Right atrium auricular region (tissue), 2 donors: ENCODE measurements around the gene MCM9. TPM values are rescaled to one million over a fixed set of nuclear protein-coding genes. Genes with fewer than 3 reads are reported as not detected.

Source experiments
- DNase-seq: peaks from one replicate; pipeline ENCODE4 v3.0.0-alpha.2; 2019; ENCODE audit warnings: low spot score
- H3K27ac ChIP-seq, 2 donors: fragments of 200-600 bp; sonication (generic); 1 replicate in 1 of 2; 2 replicates in 1 of 2; pipeline ENCODE4 v1.5.1; 2016 to 2019
- H3K27me3 ChIP-seq, 2 donors: fragments of 200-600 bp; sonication (generic); one replicate each; pipeline versions ENCODE4 v1.5.1 to v1.6.0; 2017 to 2019
- H3K36me3 ChIP-seq: fragments of 200-600 bp; sonication (generic); one replicate; pipeline ENCODE4 v1.5.1; 2016
- H3K4me1 ChIP-seq, 2 donors: fragments of 200-600 bp; sonication (generic); one replicate each; pipeline versions ENCODE4 v1.5.1 to v1.6.0; 2017 to 2019
- H3K4me3 ChIP-seq, 2 donors: fragments of 200-600 bp; sonication (generic); 1 replicate in 1 of 2; 2 replicates in 1 of 2; pipeline ENCODE4 v1.5.1; 2017 to 2019; ENCODE audit warnings: mild to moderate bottlenecking in 1 of 2, moderate library complexity in 1 of 2
- H3K9me3 ChIP-seq, 2 donors: fragments of 200-600 bp; sonication (generic); one replicate each; pipeline ENCODE4 v1.5.1; 2019
- total RNA-seq, 2 donors: library from RNA; depleted of rRNA; stranded (reverse); fragments of >200 nt; gene quantifications; one replicate each; pipeline ENCODE4 v1.1.0, GENCODE V29; 2016
- TF ChIP-seq, protein P1 (sequence below), 2 donors: fragments of 200-600 bp; sonication (generic); IDR thresholded peaks; one replicate each; pipeline ENCODE4 v1.5.1; 2019; ENCODE audit warnings: antibody characterized with exemption in 2 of 2

Gene MCM9
- total RNA-seq, 2 donors from 2014 or later = 5.7 to 7.9 TPM

DNA sequence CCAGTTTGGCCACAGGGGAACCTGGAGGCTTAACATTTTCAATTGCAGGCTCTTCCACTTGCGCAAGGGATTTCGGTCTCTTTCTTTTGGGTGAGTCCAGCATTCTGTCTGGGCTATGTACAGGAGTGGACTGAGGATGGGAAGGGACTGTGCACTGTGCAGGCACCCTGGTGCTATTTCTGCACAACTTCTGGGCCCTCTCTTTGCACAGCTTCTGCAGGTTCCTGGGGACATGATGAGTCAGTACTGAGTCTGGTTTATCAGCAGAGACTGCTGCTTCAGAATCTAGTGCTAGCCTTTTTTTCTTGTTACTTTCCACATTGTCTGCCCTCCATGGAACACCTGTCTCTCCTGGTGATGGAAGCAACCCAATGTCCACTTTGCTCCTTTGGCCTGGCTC lies 119.5 kb downstream of the MCM9 start:
- Histone ChIP-seq H3K27ac (no peak overlapping the region), H3K27me3 (no peaks in the 10 kb centered on the region), H3K9me3 (no peaks in the 10 kb centered on the region), H3K4me3 (no peak overlapping the region), H3K36me3 (peaks cover 6% of the 10 kb centered on the region), H3K4me1 (no peaks in the 10 kb centered on the region)
- TF ChIP-seq, protein P1, sequence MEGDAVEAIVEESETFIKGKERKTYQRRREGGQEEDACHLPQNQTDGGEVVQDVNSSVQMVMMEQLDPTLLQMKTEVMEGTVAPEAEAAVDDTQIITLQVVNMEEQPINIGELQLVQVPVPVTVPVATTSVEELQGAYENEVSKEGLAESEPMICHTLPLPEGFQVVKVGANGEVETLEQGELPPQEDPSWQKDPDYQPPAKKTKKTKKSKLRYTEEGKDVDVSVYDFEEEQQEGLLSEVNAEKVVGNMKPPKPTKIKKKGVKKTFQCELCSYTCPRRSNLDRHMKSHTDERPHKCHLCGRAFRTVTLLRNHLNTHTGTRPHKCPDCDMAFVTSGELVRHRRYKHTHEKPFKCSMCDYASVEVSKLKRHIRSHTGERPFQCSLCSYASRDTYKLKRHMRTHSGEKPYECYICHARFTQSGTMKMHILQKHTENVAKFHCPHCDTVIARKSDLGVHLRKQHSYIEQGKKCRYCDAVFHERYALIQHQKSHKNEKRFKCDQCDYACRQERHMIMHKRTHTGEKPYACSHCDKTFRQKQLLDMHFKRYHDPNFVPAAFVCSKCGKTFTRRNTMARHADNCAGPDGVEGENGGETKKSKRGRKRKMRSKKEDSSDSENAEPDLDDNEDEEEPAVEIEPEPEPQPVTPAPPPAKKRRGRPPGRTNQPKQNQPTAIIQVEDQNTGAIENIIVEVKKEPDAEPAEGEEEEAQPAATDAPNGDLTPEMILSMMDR (IDR thresholded peaks at IDR 0.05) = no peak
- DNase-seq = no peak

DNA sequence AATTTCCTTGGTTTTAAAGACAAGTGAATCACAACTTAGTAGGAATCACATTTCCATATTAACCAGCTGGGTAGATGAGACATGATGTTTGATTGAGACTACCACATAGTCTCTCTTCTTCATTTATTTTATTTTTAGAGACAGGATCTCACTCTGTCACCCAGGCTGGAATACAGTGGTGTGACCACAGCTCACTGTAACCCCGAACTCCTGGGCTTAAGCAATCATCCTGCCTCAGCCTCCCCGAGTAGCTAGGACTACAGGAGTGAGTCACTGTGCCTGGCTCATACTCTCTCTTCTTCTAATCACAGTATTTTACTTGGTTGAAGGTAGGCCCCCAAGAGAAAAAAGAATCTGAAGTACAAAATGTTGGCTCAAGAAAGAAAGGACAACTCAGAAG lies 121.2 kb downstream of the MCM9 start:
- H3K27me3 ChIP-seq = no peaks in the 10 kb centered on the region
- no peak for DNase-seq
- no peak overlapping the region for H3K27ac ChIP-seq
- no peaks in the 10 kb centered on the region for H3K4me1 ChIP-seq
- H3K4me3 ChIP-seq = no peak overlapping the region
- H3K9me3 ChIP-seq = no peaks in the 10 kb centered on the region
- peaks cover 6% of the 10 kb centered on the region for H3K36me3 ChIP-seq
- TF ChIP-seq, protein P1 (IDR thresholded peaks at IDR 0.05) = no peak

DNA sequence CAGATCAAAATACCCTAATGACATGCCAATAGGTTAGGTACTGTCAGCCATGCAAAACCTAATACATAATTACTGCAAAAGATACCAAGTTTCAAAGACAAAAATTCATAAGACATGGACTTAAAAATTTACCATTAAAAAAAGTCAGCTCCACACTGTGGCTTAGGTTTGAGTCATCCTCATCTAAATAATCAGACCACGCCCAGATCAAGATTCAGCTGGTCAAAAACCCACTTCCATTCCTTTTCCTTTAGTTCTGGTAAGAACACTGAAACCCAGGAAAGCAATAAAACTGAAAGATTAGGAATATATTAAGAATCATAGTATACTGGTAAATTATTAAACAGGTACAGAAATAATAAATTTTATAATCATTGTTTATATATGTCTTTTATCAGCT lies 122.0 kb downstream of the MCM9 start:
- H3K27me3 ChIP-seq = no peaks in the 10 kb centered on the region

DNA sequence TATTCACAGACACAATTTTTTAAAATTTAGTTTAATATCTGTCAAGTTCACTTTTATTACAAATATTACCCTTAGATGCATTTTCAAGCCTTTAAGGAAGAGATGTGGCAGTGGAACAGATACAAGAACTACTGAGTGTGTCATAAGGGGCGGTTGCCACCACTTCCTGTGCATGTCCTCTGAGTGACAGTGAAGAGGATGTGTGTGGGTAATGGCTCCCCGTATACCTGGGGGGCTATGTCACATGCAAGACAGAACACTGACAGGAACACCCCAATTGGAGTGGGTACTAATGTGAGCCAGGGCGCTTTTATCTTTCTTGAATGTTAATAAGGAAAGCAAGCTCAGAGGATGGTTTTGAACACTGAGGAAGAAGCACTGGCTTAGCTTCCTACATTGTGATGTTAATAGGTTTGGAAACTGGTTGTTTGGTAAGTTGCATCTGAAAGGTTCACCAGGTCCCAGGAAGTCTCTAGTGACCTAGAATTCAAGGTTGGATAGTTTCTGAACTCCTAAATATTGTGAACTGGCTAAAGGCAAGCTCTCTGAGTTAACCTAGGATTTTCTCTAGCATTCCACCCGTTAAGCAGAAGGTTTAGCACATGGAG lies 124.4 kb downstream of the MCM9 start:
- Histone ChIP-seq H3K4me3 (no peak overlapping the region), H3K27me3 (no peaks in the 10 kb centered on the region), H3K9me3 (no peaks in the 10 kb centered on the region), H3K27ac (no peak overlapping the region), H3K36me3 (peaks cover under 1% of the 10 kb centered on the region), H3K4me1 (no peaks in the 10 kb centered on the region)
- TF ChIP-seq, protein P1 (IDR thresholded peaks at IDR 0.05) = no peak
- no peak for DNase-seq

More for the DNA sequence above, 122.0 kb downstream of the MCM9 start:
- TF ChIP-seq, protein P1 (IDR thresholded peaks at IDR 0.05) = no peak
- H3K27ac ChIP-seq = no peak overlapping the region
- no peaks in the 10 kb centered on the region for H3K9me3 ChIP-seq
- no peaks in the 10 kb centered on the region for H3K4me1 ChIP-seq
- H3K4me3 ChIP-seq = no peak overlapping the region
- no peak for DNase-seq
- H3K36me3 ChIP-seq = peaks cover 6% of the 10 kb centered on the region

DNA sequence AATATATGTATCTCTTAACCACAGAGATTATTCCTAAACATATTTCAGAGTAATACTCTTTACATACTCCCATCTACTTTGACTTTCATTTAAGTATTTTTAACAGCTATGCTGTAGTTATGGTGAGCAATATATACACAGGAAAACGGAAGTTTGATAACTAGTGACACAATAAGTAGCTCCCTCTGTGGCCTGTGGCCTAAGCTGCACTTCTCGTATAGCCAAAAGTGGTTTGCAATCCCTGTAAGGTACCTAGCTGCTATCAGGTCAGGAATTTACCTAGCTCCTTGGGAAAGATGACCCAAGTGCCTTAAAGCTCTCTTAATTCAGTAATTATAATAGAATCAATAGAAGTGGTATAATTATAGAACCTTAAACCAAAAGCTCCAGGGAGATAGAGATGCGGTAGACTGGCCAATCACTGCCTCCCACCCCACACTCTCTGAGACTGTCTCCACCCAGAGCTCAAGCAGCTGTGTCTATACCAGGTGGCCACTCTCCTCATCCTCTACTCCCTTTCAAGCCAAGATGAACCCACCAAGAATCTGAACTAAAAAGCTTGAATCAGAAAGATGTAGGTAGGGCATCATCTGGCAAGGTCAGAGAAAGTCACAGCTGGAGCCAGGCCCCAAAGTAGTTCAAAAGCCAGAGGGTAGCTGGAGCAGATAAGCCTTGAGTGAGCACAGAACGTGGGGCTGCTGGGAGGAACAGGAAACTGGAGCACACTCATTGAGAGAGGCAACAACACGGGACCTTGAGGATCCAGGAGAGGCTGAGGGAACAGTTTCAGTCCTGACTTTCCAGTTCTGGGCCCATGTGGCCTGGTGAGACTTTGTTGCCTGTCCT lies 125.9 kb downstream of the MCM9 start:
- DNase-seq = no peak
- Histone ChIP-seq H3K27ac (no peak overlapping the region), H3K27me3 (no peaks in the 10 kb centered on the region), H3K36me3 (no peaks in the 10 kb centered on the region), H3K4me1 (no peaks in the 10 kb centered on the region), H3K4me3 (no peak overlapping the region), H3K9me3 (no peaks in the 10 kb centered on the region)
- TF ChIP-seq, protein P1 (IDR thresholded peaks at IDR 0.05) = no peak
